Measurements from ENCODE around the gene RNPC3.

The RNPC3 gene, protein sequence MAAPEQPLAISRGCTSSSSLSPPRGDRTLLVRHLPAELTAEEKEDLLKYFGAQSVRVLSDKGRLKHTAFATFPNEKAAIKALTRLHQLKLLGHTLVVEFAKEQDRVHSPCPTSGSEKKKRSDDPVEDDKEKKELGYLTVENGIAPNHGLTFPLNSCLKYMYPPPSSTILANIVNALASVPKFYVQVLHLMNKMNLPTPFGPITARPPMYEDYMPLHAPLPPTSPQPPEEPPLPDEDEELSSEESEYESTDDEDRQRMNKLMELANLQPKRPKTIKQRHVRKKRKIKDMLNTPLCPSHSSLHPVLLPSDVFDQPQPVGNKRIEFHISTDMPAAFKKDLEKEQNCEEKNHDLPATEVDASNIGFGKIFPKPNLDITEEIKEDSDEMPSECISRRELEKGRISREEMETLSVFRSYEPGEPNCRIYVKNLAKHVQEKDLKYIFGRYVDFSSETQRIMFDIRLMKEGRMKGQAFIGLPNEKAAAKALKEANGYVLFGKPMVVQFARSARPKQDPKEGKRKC

DNA sequence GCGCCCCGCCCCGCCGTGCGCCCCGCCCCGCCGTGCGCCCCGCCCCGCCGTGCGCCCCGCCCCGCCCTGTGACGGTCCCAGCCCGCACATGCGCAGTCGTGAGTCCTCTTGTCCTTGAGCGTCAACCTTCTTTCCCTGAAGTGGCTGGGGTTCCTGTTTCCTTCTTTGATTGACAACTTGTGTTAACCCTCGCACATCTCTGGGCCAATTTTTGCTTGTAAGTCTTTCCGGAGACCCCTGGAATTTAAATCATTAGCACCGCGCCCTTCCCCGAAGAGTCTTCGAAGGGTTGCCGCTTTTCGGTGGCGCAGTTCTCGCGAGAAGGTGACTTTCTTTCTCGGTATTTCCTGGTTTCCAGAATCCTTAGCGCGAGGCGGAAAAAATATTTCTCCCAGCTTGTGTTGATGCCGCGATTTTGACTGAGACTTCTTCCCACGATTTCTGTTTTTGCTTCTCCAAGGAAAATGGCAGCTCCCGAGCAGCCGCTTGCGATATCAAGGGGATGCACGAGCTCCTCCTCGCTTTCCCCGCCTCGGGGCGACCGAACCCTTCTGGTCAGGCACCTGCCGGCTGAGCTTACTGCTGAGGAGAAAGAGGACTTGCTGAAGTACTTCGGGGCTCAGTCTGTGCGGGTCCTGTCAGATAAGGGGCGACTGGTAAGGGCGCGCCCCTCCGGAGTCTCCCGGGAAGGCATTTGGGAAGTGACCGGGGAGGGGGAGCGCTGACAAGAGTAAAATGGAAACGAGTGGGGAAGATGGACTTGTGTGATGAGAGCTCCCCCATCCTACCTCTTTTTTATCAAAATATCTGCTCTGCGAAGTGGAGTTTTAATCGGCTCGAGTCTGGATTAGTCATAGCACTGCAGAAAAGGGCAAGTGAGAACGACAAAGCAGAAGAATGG lies at the start of gene RNPC3:
TSS of gene RNPC3 (plus strand) at position 93 of the 901 bp plus-strand sequence. CDS start at position 465, 372 bp downstream.
- DNase-seq (ENCODE audit: low spot score): peak; percentile 44

DNA sequence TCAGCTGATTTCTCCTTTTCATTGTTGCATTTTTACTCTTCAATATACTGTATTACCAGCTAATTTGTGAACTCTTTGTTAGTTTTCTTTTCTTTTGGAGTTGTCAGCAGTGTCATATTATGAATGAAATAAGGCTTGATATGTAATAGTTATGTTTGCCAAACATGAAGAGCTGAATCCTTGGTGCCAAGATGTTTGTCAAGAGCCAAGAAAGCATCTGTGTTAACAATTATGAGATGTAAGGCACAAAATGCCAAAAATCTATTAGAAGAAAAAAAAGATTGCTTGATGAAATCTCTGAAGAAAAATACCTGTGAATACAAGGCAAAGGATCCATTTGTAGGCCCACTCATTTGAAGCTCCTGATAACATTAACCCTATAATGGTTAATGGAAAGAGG lies 48.4 kb upstream of the RNPC3 start:
- no peak for DNase-seq (ENCODE audit: low spot score)

DNA sequence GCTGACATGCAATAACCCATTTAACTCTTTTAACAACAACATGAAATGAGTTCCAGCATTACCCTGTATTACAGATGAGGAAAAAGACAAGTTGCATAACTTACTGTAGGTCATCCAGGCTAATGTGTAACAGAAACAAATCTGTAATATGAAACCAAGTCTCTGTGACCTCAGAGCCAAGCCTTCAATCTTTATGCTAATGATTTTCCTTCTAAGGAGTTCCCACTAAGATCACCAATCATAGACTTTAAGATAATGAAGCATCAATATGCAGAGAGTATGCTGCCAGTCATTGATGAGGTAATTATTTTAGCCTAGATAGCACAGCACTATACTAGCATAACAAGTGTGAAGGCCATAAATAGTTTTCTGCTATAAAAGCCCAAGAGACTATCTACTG lies 35.6 kb upstream of the RNPC3 start:
- peak; percentile 0 for DNase-seq (ENCODE audit: low spot score)

DNA sequence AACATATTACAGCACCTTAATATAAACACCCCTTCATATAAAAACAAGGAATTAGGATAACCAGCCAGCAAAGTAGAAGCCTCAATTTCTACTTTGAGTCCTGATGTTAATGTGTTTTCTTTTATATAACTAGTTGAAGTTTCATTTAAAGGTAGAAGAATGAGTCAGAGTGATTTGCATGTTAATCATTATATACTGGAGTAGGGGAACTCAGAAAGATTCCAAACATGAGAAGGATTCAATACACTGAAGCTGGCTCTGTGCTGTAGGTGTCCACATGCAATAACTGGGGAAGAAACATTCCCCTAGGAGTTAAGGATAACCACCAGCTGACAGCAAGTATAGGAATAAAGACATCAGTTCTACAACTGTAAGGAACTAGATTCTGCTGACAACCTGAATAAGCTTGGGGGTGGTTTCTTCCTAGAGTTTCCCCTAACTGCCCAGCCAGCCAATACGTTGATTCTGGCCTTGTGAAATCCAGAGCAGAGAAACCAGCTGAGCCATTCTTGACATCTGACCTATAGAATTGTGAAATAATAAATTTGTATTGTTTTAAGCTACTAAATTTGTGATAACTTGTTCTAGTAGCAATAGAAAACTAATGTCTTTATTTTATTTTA lies 33.4 kb upstream of the RNPC3 start:
- no peak for DNase-seq (ENCODE audit: low spot score)

DNA sequence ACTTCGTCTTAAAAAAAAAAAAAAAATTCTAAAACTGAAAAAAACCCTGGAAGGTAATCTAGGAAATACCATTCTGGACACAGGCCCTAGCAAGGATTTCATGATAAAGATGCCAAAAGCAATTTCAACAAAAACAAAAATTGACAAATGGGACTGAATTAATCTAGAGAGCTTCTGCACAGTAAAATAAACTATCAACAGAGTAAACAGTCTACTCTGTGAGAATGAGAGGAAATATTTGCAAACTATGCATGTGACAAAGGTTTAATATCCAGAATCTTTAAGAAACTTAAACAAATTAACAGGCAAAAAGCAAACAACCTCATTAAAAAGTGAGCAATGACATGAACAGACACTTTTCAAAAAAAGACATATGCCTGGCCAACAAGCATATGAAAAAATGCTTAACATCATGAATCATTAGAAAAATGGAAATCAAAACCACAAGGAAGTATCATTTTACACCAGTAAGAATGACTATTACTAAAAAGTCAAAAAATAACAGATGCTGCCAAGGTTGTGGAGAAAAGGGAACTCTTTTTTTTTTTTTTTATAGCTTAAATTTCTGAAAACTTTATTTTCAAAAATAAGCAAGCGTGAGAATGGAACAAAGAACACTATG lies 29.4 kb upstream of the RNPC3 start:
- no peak for DNase-seq (ENCODE audit: low spot score)

DNA sequence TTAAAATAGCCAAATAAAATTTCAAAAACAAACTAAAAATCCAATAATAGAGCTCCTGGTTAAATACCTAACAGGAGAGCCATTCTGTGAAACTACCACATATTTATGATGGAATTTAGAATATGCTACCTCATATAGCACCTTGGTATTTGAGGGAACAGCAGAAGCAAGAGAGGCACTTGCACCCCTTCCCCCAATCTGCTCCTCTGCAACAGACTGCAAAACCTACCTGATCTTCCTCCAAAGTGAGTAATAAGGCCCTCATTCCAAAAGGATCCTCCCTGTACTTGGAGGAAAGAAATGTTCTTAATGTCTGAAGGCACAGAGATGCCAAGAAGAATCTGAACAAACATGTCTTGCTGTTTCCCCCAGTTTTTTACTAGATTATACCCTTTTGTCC lies 28.1 kb upstream of the RNPC3 start:
- DNase-seq (ENCODE audit: low spot score): no peak

DNA sequence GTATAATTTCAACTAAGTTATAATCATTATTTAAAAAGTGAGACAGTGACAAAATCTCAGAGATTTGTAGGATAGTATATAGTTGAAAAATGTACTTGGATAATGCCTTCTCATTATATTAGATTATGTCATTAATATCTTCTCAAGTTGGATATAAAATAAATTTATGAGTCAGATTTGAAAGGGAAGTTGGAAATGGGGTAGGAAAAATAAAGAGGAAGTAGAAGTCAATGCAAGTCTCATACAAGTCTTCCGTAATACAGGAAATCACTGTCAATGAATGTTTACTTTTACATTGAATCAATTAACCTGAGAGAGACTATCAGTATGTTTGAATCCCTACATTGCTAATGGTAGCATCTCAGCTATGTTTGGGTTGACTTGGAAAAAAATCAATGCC lies 16.2 kb upstream of the RNPC3 start:
- no peak for DNase-seq (ENCODE audit: low spot score)

DNA sequence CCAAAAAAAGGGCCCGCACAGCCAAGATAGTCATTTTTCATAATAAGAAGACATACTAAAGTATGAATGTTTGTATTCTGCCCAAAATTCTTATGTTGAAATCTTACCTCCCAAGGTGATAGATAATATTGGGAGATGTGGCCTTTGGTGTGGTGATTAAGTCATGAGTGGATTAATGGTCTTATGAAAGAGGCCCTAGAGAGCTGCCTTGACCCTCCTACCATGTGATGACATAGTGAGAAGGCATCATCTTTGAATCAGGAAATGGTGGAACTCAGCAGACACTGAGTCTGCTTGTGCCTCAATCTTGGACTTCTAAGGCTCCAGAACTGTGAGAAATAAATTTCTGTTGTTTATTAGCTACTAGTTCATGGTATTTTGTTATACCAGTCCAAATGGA lies 11.8 kb upstream of the RNPC3 start:
- no peak for DNase-seq (ENCODE audit: low spot score)

DNA sequence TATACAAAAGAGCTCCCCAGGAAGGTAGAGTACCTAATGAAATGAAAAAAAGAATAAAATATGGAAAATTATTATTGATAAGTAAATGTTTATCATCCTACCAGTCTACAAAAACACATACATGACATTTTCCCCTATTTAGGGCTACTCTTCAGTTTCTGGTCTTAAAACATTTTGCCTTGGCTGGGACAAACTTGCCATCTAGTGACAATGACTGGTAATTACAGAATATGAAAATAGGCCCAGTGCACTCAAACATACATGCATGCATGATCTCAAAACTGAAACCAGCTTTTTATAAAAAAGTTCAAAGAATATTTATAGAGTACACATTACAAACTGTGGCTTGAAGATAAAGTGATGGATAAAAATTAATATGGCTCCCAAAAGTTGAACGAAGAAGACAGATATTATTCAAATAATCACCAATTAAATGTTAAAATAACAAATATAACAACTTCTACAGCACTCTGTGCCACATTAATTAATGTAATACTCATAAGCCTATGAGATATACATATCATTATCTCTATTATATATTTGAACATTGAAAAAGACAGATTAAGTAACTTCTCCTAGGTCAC lies 10.5 kb upstream of the RNPC3 start:
- no peak for DNase-seq (ENCODE audit: low spot score)

DNA sequence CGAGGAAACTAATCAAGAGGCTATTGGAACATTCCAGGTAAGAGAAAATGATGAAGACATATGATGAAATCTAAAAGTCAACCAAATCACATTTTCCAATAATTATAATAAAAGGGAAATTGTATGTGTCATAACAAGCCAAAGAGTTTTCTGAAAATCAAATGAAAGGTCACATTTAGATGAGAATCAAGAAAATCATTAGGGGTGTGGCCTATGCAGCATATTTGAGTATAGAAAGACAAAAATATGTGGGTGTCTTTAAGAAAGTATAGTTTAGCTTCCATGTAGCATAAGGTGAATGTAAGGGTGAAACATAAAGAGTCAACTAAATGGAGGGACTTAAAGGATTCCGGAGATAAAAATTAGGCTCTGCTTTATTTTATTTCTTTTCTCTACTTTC lies 9.2 kb upstream of the RNPC3 start:
- DNase-seq (ENCODE audit: low spot score): no peak

DNA sequence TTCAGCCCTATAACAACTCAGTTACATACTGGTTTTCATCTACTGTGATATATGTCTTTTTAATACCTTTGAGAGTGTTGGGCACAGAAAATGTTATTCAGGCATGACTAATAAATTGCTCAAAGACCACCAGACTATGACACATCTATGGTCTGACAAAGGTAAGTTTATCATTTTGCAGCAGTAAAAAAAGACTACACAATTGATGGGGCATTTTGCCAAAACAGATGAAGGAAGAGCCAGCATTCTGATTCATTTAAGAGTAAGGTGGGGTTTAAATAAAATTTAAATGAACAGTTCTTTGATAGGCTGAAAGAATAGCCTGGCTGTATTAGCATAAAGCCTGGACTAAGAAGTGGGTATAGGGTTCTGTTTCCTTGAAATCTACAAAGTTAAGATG lies 8.8 kb upstream of the RNPC3 start:
- no peak for DNase-seq (ENCODE audit: low spot score)

DNA sequence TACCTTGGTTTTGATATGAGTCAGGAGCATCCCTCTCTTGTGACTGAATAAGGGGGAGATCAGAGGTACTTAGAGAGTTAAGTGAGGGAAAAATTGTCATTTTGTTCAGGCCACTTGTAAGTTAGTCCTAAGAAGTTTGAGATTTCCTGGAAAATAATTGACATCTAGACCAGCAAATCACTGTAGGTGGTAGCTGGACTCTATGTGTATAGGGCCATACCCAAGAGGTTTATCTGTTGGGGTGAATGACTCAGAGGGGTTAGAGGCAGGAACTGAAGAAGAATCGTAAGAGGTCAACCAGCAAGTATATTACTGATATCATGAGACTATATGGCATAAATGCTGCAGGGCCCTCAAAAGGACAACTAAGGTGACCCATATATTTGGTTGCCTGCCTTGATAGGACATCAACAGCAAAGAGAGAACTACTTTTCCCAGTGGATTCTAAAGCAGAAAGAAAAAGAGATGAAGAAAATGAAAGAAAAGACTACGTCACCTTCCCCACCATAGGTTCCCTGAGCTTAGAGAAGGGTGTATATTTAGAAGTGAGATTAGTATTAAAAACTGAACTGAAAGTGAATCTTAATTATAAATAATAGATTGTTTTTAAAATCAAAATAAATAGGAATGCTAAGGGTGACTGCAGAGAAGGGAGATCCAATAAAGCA lies 8.0 kb upstream of the RNPC3 start:
- no peak for DNase-seq (ENCODE audit: low spot score)

DNA sequence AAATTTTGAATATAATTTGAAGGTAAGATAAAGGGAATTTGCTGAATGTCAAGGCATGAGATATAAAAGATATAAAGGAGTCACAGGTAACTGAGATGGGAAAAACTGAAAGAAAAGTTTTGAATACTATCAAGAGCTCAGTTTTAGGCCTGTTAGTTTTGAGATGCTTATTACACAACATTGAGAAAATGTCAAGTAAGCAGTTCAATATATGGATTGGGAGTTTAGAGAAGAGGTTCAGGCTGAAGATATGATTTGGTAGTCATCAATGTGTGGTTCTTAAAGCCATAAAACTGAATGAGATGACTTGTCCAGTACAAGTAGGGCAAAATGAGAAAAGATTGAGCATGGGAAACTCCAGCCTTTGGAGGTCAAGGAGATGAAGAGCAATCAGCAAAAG lies 4.7 kb upstream of the RNPC3 start:
- DNase-seq (ENCODE audit: low spot score): no peak

DNA sequence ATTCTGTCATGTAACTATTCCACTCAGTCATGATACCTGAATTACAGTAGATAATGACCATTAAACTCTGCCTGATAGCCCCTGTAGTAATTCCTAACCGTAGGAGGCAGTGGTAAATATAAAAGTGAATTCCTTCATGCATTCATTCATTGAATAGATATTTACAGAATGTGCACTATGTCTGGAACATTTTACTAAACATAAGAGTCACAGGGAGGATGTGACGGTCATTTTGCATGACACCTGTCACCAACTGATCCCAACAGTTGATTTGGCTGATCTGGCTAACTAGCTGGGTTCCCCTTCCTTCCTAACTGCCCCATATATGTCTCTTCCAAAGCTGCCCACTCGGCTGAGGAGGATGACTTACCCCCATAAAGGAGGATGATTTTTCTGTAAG lies 2.2 kb upstream of the RNPC3 start:
- DNase-seq (ENCODE audit: low spot score): no peak

DNA sequence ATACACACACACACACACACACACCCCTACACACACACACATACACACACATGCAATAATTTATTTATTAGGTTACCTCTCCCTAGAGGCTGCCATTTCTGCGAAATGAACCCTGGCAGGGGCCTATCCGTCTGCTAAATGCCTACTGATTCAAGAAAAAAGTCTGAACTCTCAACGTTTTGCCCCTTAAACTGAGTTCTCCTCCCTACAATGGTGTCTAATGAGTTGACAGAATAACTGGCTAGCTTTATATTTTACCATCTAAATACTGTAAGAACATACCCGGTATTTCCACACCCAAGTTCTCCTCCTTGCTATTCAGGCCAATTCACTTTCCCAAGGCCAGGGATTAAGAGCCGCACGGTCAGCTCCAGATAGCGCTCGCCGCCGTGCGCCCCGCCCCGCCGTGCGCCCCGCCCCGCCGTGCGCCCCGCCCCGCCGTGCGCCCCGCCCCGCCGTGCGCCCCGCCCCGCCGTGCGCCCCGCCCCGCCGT lies 339 bp upstream of the RNPC3 start:
- peak; percentile 31 for DNase-seq (ENCODE audit: low spot score)

DNA sequence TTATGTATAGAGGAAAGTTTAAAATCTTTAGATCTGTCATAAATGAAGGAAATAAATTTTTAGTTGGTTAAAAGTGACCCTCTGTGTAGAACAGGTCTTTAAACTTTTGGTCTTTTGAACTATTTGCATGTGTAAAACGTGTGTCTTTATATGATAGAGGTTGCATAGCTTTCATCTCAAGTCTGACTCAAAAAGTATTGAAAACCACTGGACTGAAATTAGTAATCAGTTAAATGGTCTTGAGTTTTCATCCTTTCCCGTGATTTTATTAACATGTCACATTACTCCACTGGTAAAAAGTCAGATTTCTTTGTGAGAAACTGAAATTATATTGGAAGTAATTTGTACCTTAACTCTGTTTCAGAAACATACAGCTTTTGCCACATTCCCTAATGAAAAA lies 1.8 kb downstream of the RNPC3 start:
- no peak for DNase-seq (ENCODE audit: low spot score)

DNA sequence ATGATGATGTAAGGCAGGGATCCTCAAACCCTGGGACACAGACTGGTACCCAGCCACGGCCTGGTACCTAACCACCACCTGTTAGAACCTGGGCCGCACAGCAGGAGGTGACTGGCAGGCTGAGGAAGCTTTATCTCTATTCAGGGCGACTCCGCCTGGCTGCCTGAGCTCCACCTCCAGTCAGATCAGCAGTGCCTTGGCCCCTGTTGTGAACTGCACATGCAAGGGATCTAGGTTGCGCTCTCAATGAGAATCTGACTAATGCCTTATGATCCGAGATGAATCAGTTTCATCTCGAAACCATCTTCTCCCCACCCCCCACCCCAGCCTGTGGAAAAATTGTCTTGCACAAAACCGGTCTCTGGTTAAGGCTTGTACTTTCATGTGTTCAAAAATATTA lies 4.2 kb downstream of the RNPC3 start:
- DNase-seq (ENCODE audit: low spot score): no peak

DNA sequence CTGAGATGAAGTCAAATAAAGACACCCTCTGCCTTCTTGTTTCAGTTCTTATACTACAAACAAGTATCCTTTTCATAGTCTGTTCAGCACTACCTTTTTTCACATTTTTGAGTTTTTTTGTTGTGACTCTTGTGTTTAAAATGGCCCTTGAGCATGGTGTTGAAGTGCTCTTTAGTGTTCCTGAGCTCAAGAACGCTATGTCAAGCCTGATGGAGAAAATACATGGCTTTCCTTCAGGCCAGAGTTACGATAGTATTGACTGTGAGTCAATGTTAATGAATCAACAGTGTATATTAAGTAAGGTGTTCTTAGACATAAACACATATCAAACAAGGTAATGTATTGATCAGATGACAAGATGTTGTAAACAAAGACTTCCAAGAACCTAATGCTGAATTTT lies 12.7 kb downstream of the RNPC3 start:
- DNase-seq (ENCODE audit: low spot score): no peak

DNA sequence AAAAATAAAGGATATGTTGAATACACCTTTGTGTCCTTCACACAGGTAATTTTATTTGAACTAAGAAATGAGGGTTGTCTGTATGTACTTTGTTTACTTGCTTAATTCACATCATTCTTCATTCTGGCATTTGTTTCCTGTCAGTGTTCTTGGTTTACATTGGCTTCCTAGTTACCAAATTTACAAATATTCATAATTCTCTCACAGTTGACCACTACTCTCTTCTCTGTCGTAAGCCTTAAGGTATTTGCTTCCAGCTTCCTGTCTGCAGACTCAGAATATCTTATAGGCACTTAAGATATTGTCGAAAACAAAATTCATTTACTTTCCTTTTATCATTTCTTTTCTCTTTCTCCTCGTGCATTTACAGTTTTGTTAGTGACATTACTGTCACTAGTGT lies 15.9 kb downstream of the RNPC3 start:
- no peak for DNase-seq (ENCODE audit: low spot score)

DNA sequence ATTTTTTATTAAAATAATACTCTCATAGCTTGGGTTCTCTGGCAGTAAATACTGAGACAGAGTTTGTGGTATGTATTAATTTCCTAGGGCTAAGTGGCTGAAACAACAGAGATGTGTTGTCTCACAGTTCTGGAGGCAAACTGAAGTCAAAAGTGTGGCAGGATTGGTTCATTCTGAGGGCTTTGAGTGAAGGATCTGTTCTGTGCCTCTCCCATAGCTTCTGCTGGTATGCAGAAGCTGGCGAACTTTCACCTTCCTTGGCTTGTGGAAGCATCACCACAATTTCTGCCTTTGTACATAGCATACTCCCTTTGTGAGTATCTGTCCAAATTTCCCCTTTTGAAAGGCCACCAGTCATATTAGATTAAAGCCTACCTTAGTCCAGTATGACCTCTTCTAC lies 21.0 kb downstream of the RNPC3 start:
- DNase-seq (ENCODE audit: low spot score): no peak

DNA sequence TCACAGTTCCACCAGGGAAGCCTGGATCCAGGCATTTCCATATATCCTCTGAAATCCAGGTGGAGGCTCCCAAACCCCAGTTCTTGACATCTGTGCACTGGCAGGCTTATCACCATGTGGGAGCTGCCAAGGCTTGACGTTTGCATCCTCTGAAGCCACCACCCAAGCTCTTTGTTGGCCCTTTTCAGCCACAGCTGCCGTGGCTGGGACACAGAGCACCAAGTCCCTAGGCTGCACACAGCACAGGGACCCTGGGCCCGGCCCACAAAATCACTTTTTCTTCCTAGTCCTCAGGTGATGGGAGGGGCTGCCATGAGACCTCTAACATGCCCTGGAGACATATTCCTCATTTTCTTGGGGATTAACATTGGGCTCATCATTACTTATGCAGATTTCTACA lies 22.3 kb downstream of the RNPC3 start:
- no peak for DNase-seq (ENCODE audit: low spot score)

All from HuH-7 (cell line).